DOHH2 (cell line): ENCODE results near the gene MESD.

ENCODE experiments used
- H3F3A ChIP-seq: fragments of 200-600 bp; sonication (generic), shearing (Covaris generic); 2 replicates; pipeline ENCODE4 v1.6.0; 2016; ENCODE audit warnings: antibody characterized with exemption, mild to moderate bottlenecking; ENCODE audit not compliant: control insufficient read depth, insufficient read depth
- H3K27ac ChIP-seq: fragments of 200-600 bp; sonication (generic); 2 replicates; pipeline ENCODE4 v1.5.1; 2014; ENCODE audit warnings: low read depth, mild to moderate bottlenecking, low read length, moderate library complexity
- H3K27me3 ChIP-seq: fragments of 200-600 bp; sonication (generic); 2 replicates; pipeline ENCODE4 v1.6.1; 2014; ENCODE audit warnings: mild to moderate bottlenecking, low read length, mixed read lengths; ENCODE audit not compliant: control insufficient read depth
- H3K36me3 ChIP-seq: fragments of 200-600 bp; sonication (generic); 2 replicates; pipeline ENCODE4 v1.6.1; 2014; ENCODE audit warnings: mild to moderate bottlenecking, low read length, moderate library complexity, mixed read lengths; ENCODE audit not compliant: control insufficient read depth
- H3K4me1 ChIP-seq: fragments of 200-600 bp; sonication (generic); 2 replicates; pipeline ENCODE4 v1.6.1; 2014; ENCODE audit warnings: mild to moderate bottlenecking, low read length, mixed read lengths; ENCODE audit not compliant: control insufficient read depth
- H3K4me2 ChIP-seq: fragments of 200-600 bp; sonication (generic); 2 replicates; pipeline ENCODE4 v1.6.0; 2014; ENCODE audit warnings: mild to moderate bottlenecking, low read length, moderate library complexity
- H3K4me3 ChIP-seq: fragments of 200-600 bp; sonication (generic); 2 replicates; pipeline ENCODE4 v1.5.1; 2014; ENCODE audit warnings: mild to moderate bottlenecking, low read length, mixed read lengths
- H3K79me2 ChIP-seq: fragments of 200-600 bp; sonication (generic); 2 replicates; pipeline ENCODE4 v1.6.1; 2014; ENCODE audit warnings: mild to moderate bottlenecking, low read length, mixed read lengths; ENCODE audit not compliant: control insufficient read depth
- H3K9me2 ChIP-seq: fragments of 200-600 bp; sonication (generic); replicated peaks from 2 replicates; pipeline ENCODE4 v1.6.1; 2014; ENCODE audit warnings: mild to moderate bottlenecking, low read length, mixed read lengths; ENCODE audit not compliant: control insufficient read depth
- H3K9me3 ChIP-seq: fragments of 200-600 bp; sonication (generic); 2 replicates; pipeline ENCODE4 v1.6.1; 2014; ENCODE audit warnings: antibody characterized with exemption, low read length, mixed read lengths; ENCODE audit not compliant: control insufficient read depth, insufficient read depth
- H4K20me1 ChIP-seq: fragments of 200-600 bp; sonication (generic); 2 replicates; pipeline ENCODE4 v1.6.0; 2014; ENCODE audit warnings: low read depth, mild to moderate bottlenecking, antibody characterized with exemption, low read length, moderate library complexity; ENCODE audit not compliant: control insufficient read depth, insufficient read depth
- EZH2phosphoT487 ChIP-seq: fragments of 200-600 bp; sonication (generic); IDR thresholded peaks from 2 replicates; pipeline ENCODE4 v1.6.1; 2017; ENCODE audit warnings: borderline replicate concordance, mild to moderate bottlenecking, antibody characterized with exemption, low read length, moderate library complexity, mixed read lengths
- TF ChIP-seq, protein P1 (sequence below): fragments of 200-600 bp; sonication (generic); IDR thresholded peaks from one replicate; pipeline ENCODE4 v1.5.1; 2014; ENCODE audit warnings: antibody characterized with exemption, mild to moderate bottlenecking, low read depth, low read length; ENCODE audit not compliant: poor library complexity, severe bottlenecking

MESD gene

GRCh38 chr15:80989518-80990478 lies at the start of gene MESD:
Gene MESD, minus strand, starts transcription at chr15:80989819. Its CDS starts 28 bp downstream, at chr15:80989791.
- Histone ChIP-seq H3K4me3 (peak within 1 kb of the TSS; percentile 82), H3K27me3 (no peaks in the 10 kb centered on the region), H3K27ac (peak within 1 kb of the TSS; percentile 47), H3K36me3 (peaks cover 25% of the 10 kb centered on the region), H3K9me2 (no peaks in the 10 kb centered on the region), H3F3A (no peaks in the 10 kb centered on the region), H3K4me1 (peaks cover 44% of the 10 kb centered on the region), H3K9me3 (no peaks in the 10 kb centered on the region), H3K79me2 (peaks cover 48% of the 10 kb centered on the region), H4K20me1 (peaks cover 4% of the 10 kb centered on the region; the same call in 1 of the 2 replicates), H3K4me2 (peak within 1 kb of the TSS; percentile 90)
- no peak for TF ChIP-seq EZH2phosphoT487
- TF ChIP-seq, protein P1, sequence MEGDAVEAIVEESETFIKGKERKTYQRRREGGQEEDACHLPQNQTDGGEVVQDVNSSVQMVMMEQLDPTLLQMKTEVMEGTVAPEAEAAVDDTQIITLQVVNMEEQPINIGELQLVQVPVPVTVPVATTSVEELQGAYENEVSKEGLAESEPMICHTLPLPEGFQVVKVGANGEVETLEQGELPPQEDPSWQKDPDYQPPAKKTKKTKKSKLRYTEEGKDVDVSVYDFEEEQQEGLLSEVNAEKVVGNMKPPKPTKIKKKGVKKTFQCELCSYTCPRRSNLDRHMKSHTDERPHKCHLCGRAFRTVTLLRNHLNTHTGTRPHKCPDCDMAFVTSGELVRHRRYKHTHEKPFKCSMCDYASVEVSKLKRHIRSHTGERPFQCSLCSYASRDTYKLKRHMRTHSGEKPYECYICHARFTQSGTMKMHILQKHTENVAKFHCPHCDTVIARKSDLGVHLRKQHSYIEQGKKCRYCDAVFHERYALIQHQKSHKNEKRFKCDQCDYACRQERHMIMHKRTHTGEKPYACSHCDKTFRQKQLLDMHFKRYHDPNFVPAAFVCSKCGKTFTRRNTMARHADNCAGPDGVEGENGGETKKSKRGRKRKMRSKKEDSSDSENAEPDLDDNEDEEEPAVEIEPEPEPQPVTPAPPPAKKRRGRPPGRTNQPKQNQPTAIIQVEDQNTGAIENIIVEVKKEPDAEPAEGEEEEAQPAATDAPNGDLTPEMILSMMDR, result no peak

DNA sequence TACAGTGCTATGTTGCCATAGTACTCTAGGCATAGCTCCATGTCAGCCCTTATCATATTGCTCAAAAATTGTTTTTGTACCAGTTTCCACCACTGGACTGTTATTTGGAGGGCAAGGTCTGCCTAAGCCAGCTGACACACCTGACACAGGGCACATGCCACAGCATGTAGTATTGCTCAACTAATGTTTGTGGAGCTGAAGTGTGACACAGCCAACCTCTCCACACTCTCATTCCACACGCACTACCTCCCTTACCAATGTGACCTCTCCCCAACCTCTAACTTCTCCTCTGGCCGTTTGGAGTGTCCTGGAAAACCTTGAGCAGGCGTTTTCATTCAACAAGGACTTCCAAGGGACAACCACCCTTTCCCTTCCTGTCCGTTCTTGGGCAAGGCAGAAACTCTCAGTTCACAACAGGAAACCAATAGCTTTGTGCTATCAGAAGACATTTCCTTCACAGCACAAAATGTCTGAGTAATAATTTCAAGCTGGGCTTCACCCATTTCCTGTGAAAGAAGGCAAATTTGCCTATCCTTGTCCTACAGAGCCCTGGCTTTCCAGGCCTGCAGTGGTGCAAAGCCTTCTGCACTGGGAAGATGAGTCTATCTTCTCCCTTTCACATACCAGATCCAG lies 49.5 kb upstream of the MESD start:
- Histone ChIP-seq H3K27ac (no peak overlapping the region), H3K79me2 (no peaks in the 10 kb centered on the region), H3K9me2 (no peaks in the 10 kb centered on the region), H3K4me1 (no peaks in the 10 kb centered on the region), H3K4me2 (no peak overlapping the region), H4K20me1 (no peaks in the 10 kb centered on the region), H3K9me3 (no peaks in the 10 kb centered on the region), H3F3A (no peaks in the 10 kb centered on the region), H3K4me3 (no peak overlapping the region), H3K27me3 (no peaks in the 10 kb centered on the region), H3K36me3 (no peaks in the 10 kb centered on the region)
- no peak for TF ChIP-seq EZH2phosphoT487
- TF ChIP-seq, protein P1, result no peak

DNA sequence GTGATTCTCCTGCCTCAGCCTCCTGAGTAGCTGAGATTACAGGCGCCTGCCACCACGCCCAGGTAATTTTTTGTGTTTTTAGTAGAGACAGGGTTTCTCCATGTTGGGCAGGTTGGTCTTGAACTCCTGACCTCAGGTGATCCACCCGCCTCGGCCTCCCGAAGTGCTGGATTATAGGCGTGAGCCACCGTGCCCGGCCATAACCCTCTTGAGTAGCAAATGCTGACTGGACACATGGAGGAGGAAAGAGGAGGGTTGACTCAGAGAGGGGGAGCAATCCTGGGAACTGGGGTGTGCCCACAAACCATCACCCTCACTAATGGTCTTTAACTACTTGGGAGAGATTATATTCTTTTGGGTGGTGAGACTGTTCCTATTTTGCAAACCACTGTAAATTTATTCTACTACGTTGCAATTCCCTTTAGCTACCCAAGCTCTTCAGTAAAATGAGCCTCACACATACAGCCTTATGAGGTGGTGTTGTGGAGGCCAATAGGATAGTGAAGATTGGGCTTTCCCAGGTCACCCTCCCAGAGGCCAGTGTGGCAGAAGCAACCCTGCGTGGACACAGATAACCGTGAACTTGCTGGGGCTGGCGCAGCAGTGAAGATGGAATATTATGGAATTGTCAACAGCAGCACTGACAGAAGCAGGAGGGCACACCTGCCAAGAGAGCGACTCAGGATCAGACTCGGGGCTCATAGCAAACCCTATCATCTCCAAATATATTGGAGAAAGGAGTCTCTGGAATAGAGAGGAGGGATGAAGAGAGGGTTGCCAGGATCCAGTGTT lies 48.5 kb upstream of the MESD start:
- Histone ChIP-seq H4K20me1 (no peaks in the 10 kb centered on the region), H3K36me3 (no peaks in the 10 kb centered on the region), H3K4me1 (no peaks in the 10 kb centered on the region), H3K4me2 (no peak overlapping the region), H3K9me2 (no peaks in the 10 kb centered on the region), H3K4me3 (no peak overlapping the region), H3K9me3 (no peaks in the 10 kb centered on the region), H3F3A (no peaks in the 10 kb centered on the region), H3K79me2 (no peaks in the 10 kb centered on the region), H3K27me3 (no peaks in the 10 kb centered on the region), H3K27ac (no peak overlapping the region)
- TF ChIP-seq, protein P1, result no peak
- TF ChIP-seq EZH2phosphoT487, result no peak
